ENCODE measurements around the gene FYN.

Gene FYN

DNA sequence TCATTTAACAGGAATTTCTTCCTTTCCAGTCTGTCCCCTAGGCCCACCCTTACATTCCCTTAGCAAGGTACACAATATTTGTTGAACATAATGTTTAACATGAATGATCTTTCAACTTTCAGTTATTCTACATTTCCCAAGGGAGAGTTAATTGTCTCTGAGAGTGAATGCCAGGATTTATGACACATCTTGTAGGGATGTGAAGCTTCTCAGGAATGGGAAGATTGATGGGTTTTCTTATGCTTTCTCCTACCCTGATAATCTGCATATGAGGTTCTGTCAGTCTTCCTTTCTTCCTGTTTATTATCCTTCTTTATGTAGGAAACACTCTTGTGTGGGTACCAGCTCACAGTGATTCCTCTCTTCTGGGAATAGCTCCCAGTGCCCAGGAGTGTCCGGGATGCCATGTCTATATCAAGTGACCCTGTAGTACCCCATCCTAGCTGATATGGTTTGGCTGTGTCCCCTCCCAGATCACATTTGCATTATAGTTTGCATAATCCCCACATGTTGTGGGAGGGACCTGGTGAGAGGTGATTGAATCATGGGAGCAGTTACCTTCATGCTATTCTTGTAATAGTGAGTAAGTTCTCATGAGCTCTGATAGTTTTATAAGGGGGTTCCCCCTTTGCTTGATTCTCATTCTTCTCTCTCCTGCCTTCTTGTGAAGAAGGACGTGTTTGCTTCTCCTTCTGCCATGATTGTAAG, 7.1 kb upstream of the FYN start:
- no peak for DNase-seq (ENCODE audit: low read depth)

GRCh38 chr6:111875741-111876140, 2.5 kb upstream of the FYN start:
- DNase-seq (ENCODE audit: low read depth) = no peak

DNA sequence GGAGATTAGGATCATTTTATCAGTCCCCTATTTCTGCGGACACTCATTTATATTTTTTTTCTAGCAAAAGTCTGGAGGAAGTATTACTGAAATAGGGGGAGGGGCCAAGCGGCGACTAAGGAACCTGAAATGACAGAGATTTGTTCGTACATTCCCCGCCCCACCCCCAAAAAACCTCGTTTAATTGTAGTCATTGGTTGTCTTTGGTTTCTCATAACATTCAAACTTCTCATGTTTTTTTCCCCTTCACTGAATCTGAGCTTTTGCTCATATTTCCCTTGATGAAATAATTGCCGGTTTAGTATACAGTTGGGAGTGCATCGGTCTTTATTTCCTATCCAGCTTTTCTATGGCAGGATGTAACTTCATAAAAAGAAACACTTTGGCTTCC, 768 bp upstream of the FYN start:
- peak; percentile 69 for DNase-seq (ENCODE audit: low read depth)

DNA sequence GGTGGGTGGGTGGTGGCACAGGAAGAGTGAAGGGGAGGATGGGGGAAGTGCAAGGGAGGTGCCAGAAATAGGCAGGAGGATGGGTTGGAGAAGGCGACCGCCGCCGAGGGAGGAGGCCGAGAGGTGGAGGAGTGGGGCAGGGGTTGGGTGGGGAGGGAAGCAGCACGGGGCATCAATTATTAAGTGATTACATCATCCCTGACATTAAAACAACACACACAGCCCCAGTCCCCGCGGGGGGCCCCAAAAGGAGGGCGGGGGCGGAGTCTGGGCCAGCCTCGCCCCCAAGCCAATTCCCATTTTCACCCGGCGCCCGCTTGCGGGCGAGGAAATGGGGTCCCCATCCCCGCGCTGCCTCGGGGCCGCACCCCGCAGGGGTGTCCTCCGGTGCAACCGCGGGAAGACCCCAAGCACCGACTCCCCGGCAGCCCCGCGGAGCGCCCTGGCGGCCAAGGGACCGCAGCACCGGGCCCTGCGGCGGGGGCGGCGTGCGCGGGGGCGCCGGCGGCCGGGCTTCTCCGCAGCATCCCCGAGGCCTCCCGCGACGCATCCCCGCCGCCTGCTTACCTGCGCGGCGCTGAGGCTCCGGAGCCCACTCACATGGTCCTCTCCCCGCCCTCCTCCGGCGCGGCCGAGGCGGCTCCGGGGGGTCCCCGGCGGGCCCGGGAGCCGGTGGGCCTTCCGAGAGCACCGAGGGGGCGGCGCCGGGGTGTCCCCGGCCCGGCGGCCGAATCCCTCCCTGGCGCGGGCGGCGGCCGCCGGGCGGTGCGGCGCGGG, 663 bp downstream of the FYN start:
- DNase-seq (ENCODE audit: low read depth) = peak; percentile 64

GRCh38 chr6:111871725-111872400, 1.4 kb downstream of the FYN start:
- DNase-seq (ENCODE audit: low read depth) = no peak

GRCh38 chr6:111871207-111871606, 2.0 kb downstream of the FYN start:
- DNase-seq (ENCODE audit: low read depth) = peak; percentile 48

DNA sequence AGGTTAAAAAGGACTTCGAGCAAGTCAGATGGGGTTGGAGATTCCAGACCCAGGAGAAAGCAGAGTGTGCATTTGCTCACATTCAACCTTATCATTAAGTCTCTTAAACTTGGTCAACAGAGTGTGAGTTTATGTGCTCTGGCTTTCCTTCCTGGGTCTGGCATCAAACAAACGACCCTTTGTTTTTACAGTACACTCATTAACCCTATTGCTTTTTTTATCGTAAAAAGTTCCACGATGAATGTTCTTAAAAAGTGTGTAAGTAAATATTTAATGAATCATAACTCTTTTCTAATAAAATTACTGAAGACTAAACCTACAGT, 2.5 kb downstream of the FYN start:
- DNase-seq (ENCODE audit: low read depth) = no peak

- no peak for DNase-seq (ENCODE audit: low read depth)
Measured at GRCh38 chr6:111870051-111870741, 3.1 kb downstream of the FYN start.

GRCh38 chr6:111866857-111867256, 6.4 kb downstream of the FYN start:
- DNase-seq (ENCODE audit: low read depth) = no peak

- DNase-seq (ENCODE audit: low read depth) = no peak
Measured at GRCh38 chr6:111865909-111866546, 7.2 kb downstream of the FYN start.

DNA sequence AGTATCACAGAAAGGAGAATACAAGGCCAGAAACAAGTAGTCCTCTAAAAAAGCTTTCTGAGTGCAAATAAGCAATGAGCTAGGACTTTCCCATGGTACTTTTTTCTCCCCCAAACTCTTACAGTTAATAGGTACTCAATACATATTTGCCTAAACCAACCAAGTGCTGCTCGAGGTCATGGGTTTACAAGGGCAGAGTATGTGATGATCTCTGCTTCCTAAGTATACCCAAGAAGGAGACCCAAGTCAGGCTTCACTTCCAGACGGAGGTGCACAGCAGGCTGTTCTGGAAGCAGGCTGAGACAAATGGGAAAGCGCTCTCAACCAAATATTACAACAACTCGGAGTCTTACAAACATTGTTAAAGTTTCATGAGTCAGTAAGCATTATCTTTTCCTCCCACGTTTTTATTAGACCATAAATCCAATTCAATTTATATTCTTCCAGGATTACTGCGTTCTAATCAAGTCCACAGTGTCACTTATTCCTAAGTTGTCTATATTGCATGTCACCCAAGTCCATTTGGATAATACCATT, 8.1 kb downstream of the FYN start:
- DNase-seq (ENCODE audit: low read depth) = no peak

GRCh38 chr6:111864138-111865048, 8.9 kb downstream of the FYN start:
- no peak for DNase-seq (ENCODE audit: low read depth)

DNA sequence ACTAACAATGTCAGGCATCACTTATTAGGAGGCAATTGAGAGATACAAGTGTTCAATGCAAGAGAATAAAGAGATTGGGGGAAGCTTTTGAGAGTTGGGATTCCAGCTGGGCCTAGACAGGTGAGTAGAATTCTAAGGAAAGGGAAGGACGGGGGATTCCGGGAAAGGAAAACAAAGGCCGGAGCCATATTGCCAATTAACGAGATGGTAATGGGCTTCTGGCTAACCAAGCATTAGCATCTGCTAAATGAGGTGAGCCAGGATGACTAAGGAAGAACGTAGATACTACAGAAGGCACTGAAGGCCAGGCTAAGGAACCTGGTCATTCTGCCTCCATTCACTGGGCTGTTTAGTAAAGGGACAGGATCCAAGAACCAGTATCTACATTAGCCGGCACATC, 10.5 kb downstream of the FYN start:
- no peak for DNase-seq (ENCODE audit: low read depth)

GRCh38 chr6:111862314-111862713, 10.9 kb downstream of the FYN start:
- no peak for DNase-seq (ENCODE audit: low read depth)

GRCh38 chr6:111861431-111861885, 11.8 kb downstream of the FYN start:
- no peak for DNase-seq (ENCODE audit: low read depth)

DNA sequence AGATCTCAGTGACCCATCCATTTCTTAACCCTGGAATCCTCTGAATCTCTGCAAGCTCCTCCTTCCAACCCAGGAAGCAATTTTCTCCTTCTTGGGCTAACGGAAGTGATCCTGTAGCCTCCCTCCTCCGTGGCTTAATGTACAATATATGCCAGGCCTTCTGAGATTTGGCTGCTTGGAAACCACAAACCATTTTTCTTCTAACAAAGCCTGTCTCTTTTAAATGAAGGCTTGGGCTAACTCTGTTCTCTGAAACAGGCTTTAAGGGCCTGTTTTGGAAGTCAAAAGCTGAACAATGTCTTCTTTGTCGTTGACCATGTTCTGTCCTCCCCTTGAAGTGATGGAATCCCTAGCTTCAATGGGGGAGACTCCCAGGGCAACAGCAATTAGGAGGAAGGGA, 14.9 kb downstream of the FYN start:
- DNase-seq (ENCODE audit: low read depth) = no peak

GRCh38 chr6:111857674-111858337, 15.4 kb downstream of the FYN start:
- no peak for DNase-seq (ENCODE audit: low read depth)

- no peak for DNase-seq (ENCODE audit: low read depth)
Measured at GRCh38 chr6:111855753-111856152, 17.5 kb downstream of the FYN start.

- DNase-seq (ENCODE audit: low read depth) = no peak
Measured at GRCh38 chr6:111854683-111855082, 18.6 kb downstream of the FYN start.

DNA sequence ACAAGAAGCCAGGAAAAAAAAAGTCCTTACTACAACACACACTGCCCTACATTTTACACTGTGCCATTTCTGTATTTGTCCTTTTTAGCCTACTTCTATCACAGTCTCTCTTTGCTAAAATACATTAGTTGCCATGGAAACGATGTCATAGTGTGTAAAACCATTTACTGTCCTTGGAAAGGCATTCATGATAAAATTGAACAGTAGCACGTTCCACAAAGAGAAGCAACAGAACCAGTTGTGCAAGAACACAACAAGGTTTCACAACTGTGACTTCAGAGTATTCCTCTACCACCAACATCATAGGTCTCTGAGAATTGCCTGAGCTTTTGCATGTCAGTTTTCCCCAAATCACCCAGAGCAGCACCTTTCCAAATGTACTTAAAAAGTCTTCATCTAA, 20.5 kb downstream of the FYN start:
- DNase-seq (ENCODE audit: low read depth) = no peak
